Mesothelial cell of epicardium (in vitro differentiated cells): ENCODE measurements around the gene CD5L. TPM values are rescaled to one million over a fixed set of nuclear protein-coding genes. Genes with fewer than 3 reads are reported as not detected.

Experiments
- DNase-seq, 2 experiments: peaks; one replicate each; pipeline ENCODE4 v3.0.0; 2021; ENCODE audit warnings: low spot score in 2 of 2; ENCODE audit not compliant: unreplicated experiment in 2 of 2
- H3K27ac Mint-ChIP-seq: 2 replicates; pipeline ENCODE4 v1.8.0; 2021; ENCODE audit warnings: mixed read lengths
- H3K27me3 Mint-ChIP-seq: 2 replicates; pipeline ENCODE4 v1.8.0; 2021; ENCODE audit warnings: low read depth, mixed read lengths
- H3K36me3 Mint-ChIP-seq: 2 replicates; pipeline ENCODE4 v1.8.0; 2021; ENCODE audit warnings: mixed read lengths
- H3K4me1 Mint-ChIP-seq: 2 replicates; pipeline ENCODE4 v1.8.0; 2021; ENCODE audit warnings: mixed read lengths
- H3K4me3 Mint-ChIP-seq: 2 replicates; pipeline ENCODE4 v1.8.0; 2021; ENCODE audit warnings: mild to moderate bottlenecking, moderate library complexity, mixed read lengths
- H3K9me3 Mint-ChIP-seq: 2 replicates; pipeline ENCODE4 v1.8.0; 2021; ENCODE audit warnings: mixed read lengths
- CTCF ChIP-seq: fragments of 200-600 bp; sonication (generic); IDR thresholded peaks from one replicate; pipeline ENCODE4 v1.5.0; 2021; ENCODE audit warnings: antibody characterized with exemption; ENCODE audit not compliant: unreplicated experiment
- total RNA-seq: library from RNA; stranded (reverse); gene quantifications from 3 replicates; pipeline ENCODE4 v1.2.1, GENCODE V29; 2021

The CD5L gene
- total RNA-seq, 1 donor from 2014 or later: not detected

- DNase-seq: no peak
- Mint-ChIP-seq H3K4me3 (no peak overlapping the region), H3K36me3 (no peaks in the 10 kb centered on the region), H3K27ac (no peak overlapping the region), H3K27me3 (peaks cover 16% of the 10 kb centered on the region), H3K4me1 (no peaks in the 10 kb centered on the region), H3K9me3 (no peaks in the 10 kb centered on the region)
- no peak for TF ChIP-seq CTCF
Measured at GRCh38 chr1:157829711-157830110, 11.9 kb downstream of the CD5L start.

- DNase-seq: no peak
- TF ChIP-seq CTCF: no peak
- Mint-ChIP-seq H3K27ac (no peak overlapping the region), H3K36me3 (no peaks in the 10 kb centered on the region), H3K4me1 (no peaks in the 10 kb centered on the region), H3K27me3 (peaks cover 17% of the 10 kb centered on the region), H3K4me3 (no peak overlapping the region), H3K9me3 (no peaks in the 10 kb centered on the region)
Measured at GRCh38 chr1:157829210-157829609, 12.4 kb downstream of the CD5L start.

GRCh38 chr1:157820299-157820698 is 21.3 kb downstream of the CD5L start:
- Mint-ChIP-seq H3K36me3 (no peaks in the 10 kb centered on the region), H3K27me3 (peaks cover 21% of the 10 kb centered on the region), H3K9me3 (peaks cover 3% of the 10 kb centered on the region), H3K4me1 (no peaks in the 10 kb centered on the region), H3K27ac (no peak overlapping the region), H3K4me3 (no peak overlapping the region)
- TF ChIP-seq CTCF: no peak
- no peak for DNase-seq

GRCh38 chr1:157819896-157820295 is 21.7 kb downstream of the CD5L start, which contains the start of gene FCRL1:
Gene FCRL1 (minus strand): TSS chr1:157820120. CDS start chr1:157820037, 83 bp downstream.
- Mint-ChIP-seq H3K9me3 (peaks cover 4% of the 10 kb centered on the region), H3K27ac (no peak within 1 kb of the TSS), H3K4me1 (no peaks in the 10 kb centered on the region), H3K27me3 (peaks cover 21% of the 10 kb centered on the region), H3K4me3 (no peak within 1 kb of the TSS), H3K36me3 (no peaks in the 10 kb centered on the region)
- TF ChIP-seq CTCF: no peak
- DNase-seq: no peak

- TF ChIP-seq CTCF: no peak
- Mint-ChIP-seq H3K36me3 (no peaks in the 10 kb centered on the region), H3K27ac (no peak overlapping the region), H3K9me3 (peaks cover 8% of the 10 kb centered on the region), H3K27me3 (peaks cover 20% of the 10 kb centered on the region), H3K4me3 (no peak overlapping the region), H3K4me1 (no peaks in the 10 kb centered on the region)
- no peak for DNase-seq
Measured at GRCh38 chr1:157819215-157819614, 22.4 kb downstream of the CD5L start.

- Mint-ChIP-seq H3K27me3 (peaks cover 17% of the 10 kb centered on the region), H3K4me3 (no peak overlapping the region), H3K27ac (no peak overlapping the region), H3K36me3 (no peaks in the 10 kb centered on the region), H3K9me3 (peaks cover 26% of the 10 kb centered on the region), H3K4me1 (no peaks in the 10 kb centered on the region)
- DNase-seq: no peak
- no peak for TF ChIP-seq CTCF
Measured at GRCh38 chr1:157813269-157813668, 28.3 kb downstream of the CD5L start.
